Measurements from ENCODE around the gene PTPRN2.

PTPRN2 gene

GRCh38 chr7:157656195-157656769 is 931.3 kb downstream of the PTPRN2 start:
- DNase-seq, result no peak

- no peak for DNase-seq
Measured at GRCh38 chr7:157654350-157654749, 933.3 kb downstream of the PTPRN2 start.

GRCh38 chr7:157653827-157654207 is 933.8 kb downstream of the PTPRN2 start:
- no peak for DNase-seq

GRCh38 chr7:157652954-157653826 is 934.4 kb downstream of the PTPRN2 start:
- no peak for DNase-seq

- no peak for DNase-seq
Measured at GRCh38 chr7:157652161-157652953, 935.3 kb downstream of the PTPRN2 start.

- DNase-seq, result no peak
Measured at GRCh38 chr7:157651366-157652160, 936.1 kb downstream of the PTPRN2 start.

- DNase-seq, result no peak
Measured at GRCh38 chr7:157650801-157651200, 936.8 kb downstream of the PTPRN2 start.

- no peak for DNase-seq
Measured at GRCh38 chr7:157650131-157650631, 937.4 kb downstream of the PTPRN2 start.

- DNase-seq, result no peak
Measured at GRCh38 chr7:157646551-157646950, 941.1 kb downstream of the PTPRN2 start.

GRCh38 chr7:157645539-157645938 is 942.1 kb downstream of the PTPRN2 start:
- DNase-seq, result no peak

- no peak for DNase-seq
Measured at GRCh38 chr7:157644946-157645345, 942.7 kb downstream of the PTPRN2 start.

- no peak for DNase-seq
Measured at GRCh38 chr7:157643525-157643970, 944.1 kb downstream of the PTPRN2 start.

GRCh38 chr7:157641866-157642265 is 945.8 kb downstream of the PTPRN2 start:
- no peak for DNase-seq

- DNase-seq, result no peak
Measured at GRCh38 chr7:157640144-157640543, 947.5 kb downstream of the PTPRN2 start.

- DNase-seq, result no peak
Measured at GRCh38 chr7:157638563-157638962, 949.1 kb downstream of the PTPRN2 start.

GRCh38 chr7:157637216-157637949 is 950.2 kb downstream of the PTPRN2 start:
- no peak for DNase-seq

- DNase-seq, result no peak
Measured at GRCh38 chr7:157635669-157636068, 952.0 kb downstream of the PTPRN2 start.

- DNase-seq, result no peak
Measured at GRCh38 chr7:157635148-157635500, 952.5 kb downstream of the PTPRN2 start.

- DNase-seq, result no peak
Measured at GRCh38 chr7:157634401-157635147, 953.0 kb downstream of the PTPRN2 start.

GRCh38 chr7:157633465-157634185 is 954.0 kb downstream of the PTPRN2 start:
- no peak for DNase-seq

Measured in activated CD4-positive, CD25-positive, alpha-beta regulatory T cell (primary cell).